SJCRH30 (cell line): Measurements from ENCODE around the gene BCL2L12. TPM values are rescaled to one million over a fixed set of nuclear protein-coding genes. Genes with fewer than 3 reads are reported as not detected.
"Not testable (repeated sequence)": the region's sequence is repeated elsewhere in the genome, so short reads cannot be mapped to it uniquely, and the experiment has no call there.

Experiments used
- DNase-seq, 2 experiments: peaks; one replicate each; pipeline ENCODE4 v3.0.0-alpha.2; 2015 to 2020
- H3K27ac ChIP-seq: fragments of 250-450 bp; sonication (Bioruptor Pico); 2 replicates; pipeline ENCODE4 v1.5.1; 2020; ENCODE audit warnings: mild to moderate bottlenecking, moderate library complexity
- H3K27me3 ChIP-seq: fragments of 250-450 bp; sonication (Bioruptor Pico); 2 replicates; pipeline ENCODE4 v1.5.1; 2020; ENCODE audit warnings: mild to moderate bottlenecking, moderate library complexity
- H3K36me3 ChIP-seq: fragments of 250-450 bp; sonication (Bioruptor Pico); 2 replicates; pipeline ENCODE4 v1.5.1; 2020; ENCODE audit warnings: mild to moderate bottlenecking, moderate library complexity
- H3K4me1 ChIP-seq: fragments of 250-450 bp; sonication (Bioruptor Pico); 2 replicates; pipeline ENCODE4 v1.5.1; 2020; ENCODE audit warnings: mild to moderate bottlenecking, moderate library complexity
- H3K4me3 ChIP-seq: fragments of 250-450 bp; sonication (Bioruptor Pico); 2 replicates; pipeline ENCODE4 v1.5.1; 2020; ENCODE audit warnings: mild to moderate bottlenecking, moderate library complexity
- H3K9me3 ChIP-seq: fragments of 250-450 bp; sonication (Bioruptor Pico); replicated peaks from 2 replicates; pipeline ENCODE4 v1.5.1; 2020; ENCODE audit warnings: mild to moderate bottlenecking, moderate library complexity
- total RNA-seq: library from RNA; depleted of rRNA; stranded (reverse); fragments of >200 nt; shearing (Covaris generic); gene quantifications from 2 replicates; pipeline ENCODE4 v1.2.3, GENCODE V29; 2014; rRNA removed

The BCL2L12 gene, protein sequence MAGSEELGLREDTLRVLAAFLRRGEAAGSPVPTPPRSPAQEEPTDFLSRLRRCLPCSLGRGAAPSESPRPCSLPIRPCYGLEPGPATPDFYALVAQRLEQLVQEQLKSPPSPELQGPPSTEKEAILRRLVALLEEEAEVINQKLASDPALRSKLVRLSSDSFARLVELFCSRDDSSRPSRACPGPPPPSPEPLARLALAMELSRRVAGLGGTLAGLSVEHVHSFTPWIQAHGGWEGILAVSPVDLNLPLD
- 45.2 and 61.7 TPM in 2 replicates for total RNA-seq

DNA sequence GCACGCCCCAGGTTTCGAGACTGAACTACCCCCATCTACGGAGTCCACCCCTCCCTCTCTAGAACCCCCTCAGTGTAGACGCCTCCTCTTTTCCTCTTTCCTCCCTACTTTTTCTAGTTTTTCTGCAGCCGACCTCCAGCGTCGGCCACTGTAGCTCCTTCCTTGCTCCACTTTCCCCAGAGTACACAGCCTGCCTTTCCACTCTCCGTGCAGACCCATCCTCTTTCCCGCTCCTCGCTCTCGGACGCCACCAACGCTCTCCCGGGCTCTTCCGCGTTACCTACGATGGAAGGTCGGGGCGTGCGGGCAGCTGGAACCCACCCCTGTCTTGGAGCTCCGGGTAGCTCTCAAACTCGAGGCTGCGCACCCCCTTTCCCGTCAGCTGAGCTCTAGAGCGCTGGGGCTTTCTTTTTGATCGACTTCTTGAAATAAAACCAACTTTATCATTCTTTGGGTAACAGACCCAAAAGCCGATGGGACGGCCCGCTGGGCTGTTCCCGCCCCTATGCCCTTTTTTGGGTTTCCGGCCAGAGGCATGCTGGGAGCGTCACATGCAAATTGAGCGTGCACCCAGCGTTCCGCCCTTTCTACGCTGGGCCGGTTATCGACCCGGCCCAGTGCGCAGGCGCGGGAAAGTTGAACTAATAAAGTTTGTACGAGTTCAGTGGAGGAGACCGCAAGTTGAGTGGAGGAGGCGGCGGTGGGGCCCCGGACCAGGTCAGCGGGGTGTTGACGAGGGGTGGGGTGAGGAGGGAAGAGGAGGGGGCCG lies at the start of gene BCL2L12, which contains the start of gene IRF3:
Gene BCL2L12 (plus strand): TSS at position 583 of the 769 bp plus-strand sequence. CDS start 760 bp downstream, outside the sequence.
Gene IRF3 (minus strand): TSS at position 507 of the 769 bp plus-strand sequence. CDS start 1,019 bp downstream, outside the sequence.
- Histone ChIP-seq H3K36me3 (peaks cover 9% of the 10 kb centered on the region), H3K4me3 (peak within 1 kb of the TSS; percentile 70), H3K27ac (peak within 1 kb of the TSS; percentile 26; the same call in 1 of the 2 replicates), H3K9me3 (no peaks in the 10 kb centered on the region), H3K27me3 (no peaks in the 10 kb centered on the region), H3K4me1 (0 out of 2 replicates have a peak, but pooled peaks cover 3% of the 10 kb centered on the region)
- peak; percentile 96 to 97 for DNase-seq

DNA sequence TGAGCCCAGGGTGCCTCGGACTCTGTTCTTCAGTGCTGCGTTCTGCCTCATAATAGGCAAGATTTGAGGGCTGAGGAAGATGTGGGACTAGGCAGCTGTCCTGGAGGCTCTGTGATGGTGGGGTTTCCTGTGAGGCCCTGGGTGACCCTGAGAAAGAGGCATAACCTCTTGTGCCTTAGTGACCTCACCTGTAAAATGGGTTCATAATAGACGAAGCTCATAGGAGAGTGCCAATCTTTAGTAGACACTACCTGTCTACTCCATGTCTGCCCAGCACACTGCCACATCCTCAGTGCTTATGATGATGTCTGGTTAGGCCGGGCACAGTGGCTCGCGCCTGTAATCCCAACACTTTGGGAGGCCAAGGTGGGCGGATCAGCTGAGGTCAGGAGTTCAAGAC lies 49.2 kb upstream of the BCL2L12 start:
- peaks cover 44% of the 10 kb centered on the region for H3K36me3 ChIP-seq
- no peak overlapping the region for H3K4me3 ChIP-seq
- no peak for DNase-seq
- H3K27ac ChIP-seq: no peak overlapping the region
- no peaks in the 10 kb centered on the region for H3K9me3 ChIP-seq
- H3K4me1 ChIP-seq: 0 out of 2 replicates have a peak, but pooled peaks cover 3% of the 10 kb centered on the region
- H3K27me3 ChIP-seq: no peaks in the 10 kb centered on the region

DNA sequence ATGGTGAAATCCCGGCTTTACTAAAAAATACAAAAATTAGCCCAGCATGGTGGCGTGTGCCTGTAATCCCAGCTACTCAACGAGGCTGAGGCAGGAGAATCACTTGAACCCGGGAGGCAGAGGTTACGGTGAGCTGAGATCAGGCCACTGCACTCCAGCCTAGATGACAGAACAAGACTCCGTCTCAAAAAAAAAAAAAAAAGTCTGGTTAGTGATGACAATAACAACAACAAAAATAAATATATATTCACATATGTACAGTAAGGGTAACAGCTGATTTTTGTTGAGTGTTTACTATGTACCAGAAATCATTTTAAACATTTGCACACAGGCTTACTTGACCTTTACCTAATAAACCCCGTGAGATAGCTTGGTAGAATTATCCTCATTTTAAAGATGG lies 48.8 kb upstream of the BCL2L12 start:
- no peak for DNase-seq
- H3K4me1 ChIP-seq: 0 out of 2 replicates have a peak, but pooled peaks cover 3% of the 10 kb centered on the region

DNA sequence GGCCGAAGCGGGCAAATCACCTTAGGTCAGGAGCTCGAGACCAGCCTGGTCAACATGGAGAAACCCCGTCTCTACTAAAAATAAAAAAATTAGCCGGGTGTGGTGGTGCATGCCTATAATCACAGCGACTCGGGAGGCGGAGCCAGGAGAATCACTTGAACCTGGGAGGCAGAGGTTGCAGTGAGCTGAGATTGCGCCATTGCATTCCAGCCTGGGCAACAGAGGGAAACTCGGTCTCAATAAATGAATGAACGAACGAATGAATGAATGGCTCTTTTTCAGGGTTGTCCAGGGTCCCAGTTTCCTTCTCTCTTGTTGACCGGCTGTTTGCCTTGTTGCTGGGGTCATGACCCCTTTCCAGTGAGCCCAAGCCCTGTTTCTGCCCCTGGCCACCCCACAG lies 47.9 kb upstream of the BCL2L12 start:
- H3K27ac ChIP-seq, H3K9me3 ChIP-seq, DNase-seq, H3K4me1 ChIP-seq, H3K4me3 ChIP-seq, H3K27me3 ChIP-seq: not testable (repeated sequence)
- H3K36me3 ChIP-seq: peaks cover 42% of the 10 kb centered on the region

More for the DNA sequence above, 48.8 kb upstream of the BCL2L12 start:
- Histone ChIP-seq H3K27ac (no peak overlapping the region), H3K27me3 (no peaks in the 10 kb centered on the region), H3K36me3 (peaks cover 44% of the 10 kb centered on the region), H3K9me3 (no peaks in the 10 kb centered on the region), H3K4me3 (no peak overlapping the region)

DNA sequence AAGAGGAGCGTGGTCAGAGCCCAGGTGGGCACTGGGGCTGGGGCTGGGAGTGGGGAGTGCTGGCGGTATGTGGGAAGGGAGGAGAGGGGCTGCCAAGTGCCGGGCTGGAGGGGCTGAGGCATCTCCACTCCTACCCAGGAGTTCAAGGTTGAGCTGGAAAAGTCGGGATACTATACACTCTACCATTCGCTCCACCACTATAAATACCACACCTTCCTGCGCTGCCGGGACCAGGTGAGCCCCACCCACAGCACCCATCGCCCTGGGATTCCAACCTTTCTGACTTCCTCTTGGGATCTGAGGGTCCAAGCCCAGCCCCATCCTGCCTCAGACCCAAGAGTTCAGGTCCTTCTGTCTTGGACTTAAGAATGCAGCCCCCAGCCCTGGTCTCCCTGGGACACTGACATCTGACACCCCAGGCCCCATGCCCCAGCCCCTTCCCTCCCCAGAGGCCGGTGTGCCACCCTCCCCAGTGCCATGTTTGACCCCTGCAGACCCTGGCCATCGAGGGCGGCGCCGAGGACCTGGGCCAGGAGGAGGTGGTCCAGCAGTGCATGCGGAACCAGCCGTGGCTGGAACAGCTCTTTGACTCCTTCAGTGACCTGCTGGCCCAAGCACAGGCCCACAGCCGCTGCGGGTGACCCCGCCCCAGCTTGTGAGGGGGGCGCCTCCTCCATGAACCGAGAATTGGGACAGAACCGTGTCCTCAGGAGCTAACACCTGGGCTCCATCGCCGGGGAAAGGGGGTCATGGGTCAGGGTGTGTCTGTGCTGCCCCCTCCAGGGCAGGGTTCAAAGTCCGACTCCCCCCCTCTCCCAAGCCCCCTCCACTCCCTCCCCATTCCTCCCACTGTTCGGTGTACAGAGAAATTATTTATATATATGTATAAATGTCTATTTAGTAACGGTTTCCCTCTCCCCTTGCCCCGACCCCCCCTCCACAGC lies 40.5 kb upstream of the BCL2L12 start:
- Histone ChIP-seq H3K36me3 (peaks cover 20% of the 10 kb centered on the region), H3K27ac (no peak overlapping the region), H3K9me3 (no peaks in the 10 kb centered on the region), H3K27me3 (no peaks in the 10 kb centered on the region), H3K4me3 (no peak overlapping the region), H3K4me1 (no peaks in the 10 kb centered on the region)
- no peak for DNase-seq

DNA sequence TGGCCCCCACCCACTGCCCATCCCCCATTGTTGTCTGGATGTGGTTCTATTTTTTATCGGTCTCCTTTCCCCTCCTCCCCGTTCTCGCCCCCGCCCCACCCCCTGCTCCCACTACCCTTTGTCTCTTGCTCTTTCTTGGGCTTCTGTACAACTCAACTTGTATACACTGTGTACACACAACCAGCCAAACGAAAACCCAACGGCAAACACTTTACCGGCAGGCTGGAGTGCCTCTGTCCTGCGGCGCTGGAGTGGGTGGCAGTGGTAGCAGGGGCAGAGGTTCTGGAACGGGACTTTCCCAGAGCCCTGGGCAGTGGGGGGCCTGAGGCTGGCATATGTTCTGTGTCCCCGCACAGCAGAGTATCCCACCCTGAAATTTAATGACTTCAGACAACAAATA lies 39.5 kb upstream of the BCL2L12 start:
- Histone ChIP-seq H3K27me3 (no peaks in the 10 kb centered on the region), H3K9me3 (no peaks in the 10 kb centered on the region), H3K4me1 (no peaks in the 10 kb centered on the region), H3K36me3 (peaks cover 20% of the 10 kb centered on the region), H3K4me3 (no peak overlapping the region), H3K27ac (no peak overlapping the region)
- DNase-seq: no peak

DNA sequence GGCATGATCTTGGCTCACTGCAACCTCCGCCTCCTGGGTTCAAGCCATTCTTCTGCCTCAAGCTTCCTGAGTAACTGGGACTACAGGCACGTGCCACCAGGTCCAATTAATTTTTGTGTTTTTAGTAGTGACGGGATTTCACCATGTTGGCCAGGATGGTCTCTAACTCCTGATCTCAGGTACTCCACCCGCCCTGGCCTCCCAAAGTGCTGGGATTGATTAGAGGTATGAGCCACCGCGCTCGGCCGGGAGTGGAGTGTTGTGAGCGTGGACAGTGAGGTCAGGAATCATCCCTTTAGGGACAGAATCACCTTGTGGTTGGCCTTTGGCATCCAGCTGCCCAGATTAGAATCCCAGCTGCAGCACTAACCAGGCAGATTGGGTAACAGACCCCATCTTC lies 36.1 kb upstream of the BCL2L12 start:
- Histone ChIP-seq H3K9me3 (no peaks in the 10 kb centered on the region), H3K27ac (no peak overlapping the region)

DNA sequence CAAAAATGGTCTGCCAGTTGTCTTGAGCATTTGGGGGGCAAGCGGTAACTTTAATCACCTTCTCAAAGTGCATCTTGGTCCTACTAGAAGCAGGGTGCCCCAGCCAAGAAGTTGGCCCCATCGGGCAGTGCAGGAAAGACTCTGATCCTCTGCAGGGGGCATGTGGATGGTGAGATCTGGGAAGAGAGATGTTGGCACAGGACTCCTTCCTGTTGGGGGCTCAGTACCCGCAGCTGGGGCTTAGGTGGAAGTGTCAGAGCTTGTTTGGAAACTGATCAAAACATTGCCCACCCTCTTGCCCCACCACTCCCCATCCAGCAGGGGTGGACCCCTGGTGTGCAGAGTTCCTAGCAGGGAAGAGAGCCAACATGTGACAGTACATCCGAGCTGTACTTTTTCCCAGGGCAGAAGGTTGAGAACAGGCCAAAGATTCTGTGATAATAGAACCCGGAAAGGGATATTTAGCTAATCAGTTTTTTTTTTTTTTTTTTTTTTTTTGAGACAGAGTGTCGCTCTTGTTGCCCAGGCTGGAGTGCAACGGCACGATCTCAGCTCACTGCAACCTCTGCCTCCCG lies 34.6 kb upstream of the BCL2L12 start:
- H3K4me1 ChIP-seq: peaks cover 5% of the 10 kb centered on the region
- no peak for DNase-seq
- H3K4me3 ChIP-seq: no peak overlapping the region
- peaks cover 13% of the 10 kb centered on the region for H3K36me3 ChIP-seq
- no peaks in the 10 kb centered on the region for H3K27me3 ChIP-seq
- H3K9me3 ChIP-seq: no peaks in the 10 kb centered on the region
- H3K27ac ChIP-seq: no peak overlapping the region

More for the DNA sequence above, 36.1 kb upstream of the BCL2L12 start:
- H3K4me3 ChIP-seq: no peak overlapping the region
- H3K27me3 ChIP-seq: no peaks in the 10 kb centered on the region
- no peaks in the 10 kb centered on the region for H3K4me1 ChIP-seq
- H3K36me3 ChIP-seq: peaks cover 16% of the 10 kb centered on the region
- no peak for DNase-seq

DNA sequence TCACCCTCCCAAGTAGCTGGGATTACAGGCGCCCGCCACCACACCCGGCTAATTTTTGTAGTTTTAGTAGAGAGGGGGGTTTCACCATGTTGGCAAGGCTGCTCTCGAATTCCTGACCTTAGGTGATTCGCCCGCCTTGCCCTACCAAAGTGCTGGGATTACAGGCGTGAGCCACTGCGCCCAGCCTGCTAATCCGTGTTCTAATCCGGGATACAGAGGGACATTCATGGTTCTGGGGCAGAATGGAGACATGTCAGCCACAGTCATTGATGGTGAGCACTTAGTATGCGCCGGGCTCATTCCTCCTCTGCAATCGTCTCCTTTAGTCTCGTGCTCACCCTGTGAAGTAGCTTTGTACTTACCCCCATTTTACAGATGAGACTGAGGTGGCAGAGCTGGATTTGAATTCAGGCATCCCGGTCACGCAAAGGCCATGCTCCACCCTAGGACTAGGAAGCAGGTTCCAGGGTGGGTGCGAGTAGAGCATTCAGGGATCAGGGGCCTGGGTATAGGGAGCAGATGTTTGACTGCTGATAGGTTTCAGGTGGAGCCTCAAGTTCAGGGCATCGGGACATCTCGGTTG lies 34.0 kb upstream of the BCL2L12 start:
- Histone ChIP-seq H3K27ac (no peak overlapping the region), H3K4me1 (peaks cover 5% of the 10 kb centered on the region), H3K36me3 (peaks cover 9% of the 10 kb centered on the region), H3K9me3 (no peaks in the 10 kb centered on the region), H3K27me3 (no peaks in the 10 kb centered on the region), H3K4me3 (no peak overlapping the region)
- DNase-seq: no peak

DNA sequence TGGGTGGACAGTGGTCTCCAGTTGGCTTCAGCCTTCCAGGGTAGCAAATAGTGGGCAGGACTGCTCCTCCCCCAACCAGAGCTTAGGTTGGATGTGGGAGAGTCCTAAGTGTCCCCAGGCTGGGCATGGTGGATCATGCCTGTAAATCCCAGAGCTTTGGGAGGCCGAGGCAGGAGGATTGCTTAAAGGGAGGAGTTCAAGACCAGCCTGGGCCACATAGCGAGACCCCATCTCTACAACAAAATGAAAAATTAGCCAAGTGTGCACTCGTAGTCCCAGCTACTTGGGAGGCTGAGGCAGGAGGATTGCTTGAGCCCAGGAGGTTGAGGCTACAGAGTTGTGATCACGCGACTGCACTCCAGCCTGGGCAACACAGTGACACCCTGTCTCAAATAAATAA lies 33.2 kb upstream of the BCL2L12 start:
- Histone ChIP-seq H3K9me3 (no peaks in the 10 kb centered on the region), H3K36me3 (0 out of 2 replicates have a peak, but pooled peaks cover 2% of the 10 kb centered on the region), H3K27ac (no peak overlapping the region), H3K4me1 (peaks cover 5% of the 10 kb centered on the region), H3K4me3 (no peak overlapping the region), H3K27me3 (no peaks in the 10 kb centered on the region)
- no peak for DNase-seq

DNA sequence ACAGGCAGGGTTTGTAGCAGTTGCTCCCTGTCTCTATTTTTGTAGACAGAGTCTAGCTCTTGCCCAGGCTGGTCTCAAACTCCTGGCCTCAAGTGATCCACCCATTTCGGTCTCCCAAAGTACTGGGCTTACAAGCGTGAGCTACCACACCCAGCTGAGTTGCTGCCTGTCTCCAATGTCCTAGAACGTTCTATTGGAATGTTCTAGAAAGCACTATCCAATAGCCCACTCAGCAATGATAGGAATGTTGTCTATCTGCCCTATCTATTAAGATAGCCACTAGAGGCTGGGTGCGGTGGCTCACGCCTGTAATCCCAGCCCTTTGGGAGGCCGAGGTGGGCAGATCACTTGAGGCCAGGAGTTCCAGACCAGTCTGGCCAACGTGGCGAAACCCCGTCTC lies 32.5 kb upstream of the BCL2L12 start:
- H3K9me3 ChIP-seq, H3K27me3 ChIP-seq, H3K4me3 ChIP-seq, DNase-seq, H3K4me1 ChIP-seq, H3K27ac ChIP-seq, H3K36me3 ChIP-seq: not testable (repeated sequence)

DNA sequence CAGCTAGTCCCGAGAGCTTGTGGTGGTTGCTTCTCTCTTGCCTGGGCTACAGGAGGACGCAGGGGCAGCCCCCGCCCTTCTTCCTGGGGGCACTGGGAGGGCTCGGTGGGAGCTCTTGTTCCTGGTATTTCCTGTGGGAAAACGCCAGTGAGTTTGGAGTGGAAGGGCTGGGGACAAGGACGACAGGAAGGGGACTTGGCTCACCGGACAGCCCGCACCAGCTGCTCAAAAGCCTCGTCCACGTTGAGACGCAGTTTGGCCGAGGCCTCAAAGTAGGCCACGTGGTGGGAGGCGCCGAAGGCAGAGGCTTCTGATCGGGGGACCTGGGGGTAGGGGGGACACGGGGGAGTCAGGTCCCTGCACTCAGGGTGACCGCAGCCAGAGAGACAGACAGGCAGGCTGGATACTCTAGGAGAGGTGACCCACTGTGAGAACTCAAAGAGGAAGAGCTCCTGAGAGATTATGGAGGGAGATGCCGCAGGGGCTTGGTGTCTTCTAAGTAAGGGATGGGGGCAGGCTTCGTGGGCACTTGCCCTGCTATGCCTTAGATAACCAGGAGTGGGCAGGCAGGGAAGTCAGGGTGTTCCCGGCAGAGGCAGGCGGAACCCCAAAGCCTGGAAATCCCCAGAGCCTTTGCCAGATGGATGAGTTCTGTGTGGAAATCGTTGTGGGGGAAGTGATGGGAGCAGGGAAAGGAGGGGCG lies 30.1 kb upstream of the BCL2L12 start:
- H3K27me3 ChIP-seq: no peaks in the 10 kb centered on the region
- H3K36me3 ChIP-seq: no peaks in the 10 kb centered on the region
- H3K4me1 ChIP-seq: peaks cover 11% of the 10 kb centered on the region
- no peaks in the 10 kb centered on the region for H3K9me3 ChIP-seq
- peak; percentile 32 to 58 for DNase-seq
- H3K27ac ChIP-seq: no peak overlapping the region
- H3K4me3 ChIP-seq: no peak overlapping the region

DNA sequence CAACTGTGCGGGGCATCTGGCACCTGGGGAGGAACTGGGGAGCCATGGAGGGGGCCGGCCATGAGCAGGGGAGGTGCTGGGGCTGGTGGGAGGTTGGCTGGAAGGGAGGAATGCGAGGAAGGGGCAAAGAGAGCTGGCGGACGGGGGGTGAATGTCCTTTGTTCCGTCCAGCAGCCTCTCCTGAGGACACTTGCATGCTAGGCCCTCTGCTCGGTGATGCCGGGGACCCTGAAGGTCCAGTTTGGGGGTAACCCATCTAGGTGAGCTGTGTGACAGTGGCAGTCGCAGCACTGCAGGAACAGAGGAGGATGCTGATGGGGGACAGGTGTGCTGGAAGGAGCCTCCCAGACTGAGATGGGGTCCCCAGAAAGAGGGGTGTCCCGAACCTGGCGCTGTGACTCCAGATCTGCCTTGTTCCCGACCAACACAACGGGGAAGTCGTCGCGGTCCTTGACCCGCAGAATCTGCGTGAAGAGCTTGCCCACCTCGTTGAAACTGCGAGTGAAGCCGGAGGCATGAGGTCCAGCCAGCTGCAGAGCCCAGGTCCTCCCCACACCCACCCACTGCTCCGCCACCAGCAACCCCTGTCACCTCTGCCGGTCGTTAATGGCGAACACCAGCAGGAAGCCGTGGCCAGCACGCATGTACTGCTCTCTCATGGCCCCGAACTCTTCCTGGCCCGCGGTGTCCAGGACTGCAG lies 29.4 kb upstream of the BCL2L12 start:
- Histone ChIP-seq H3K27me3 (no peaks in the 10 kb centered on the region), H3K36me3 (no peaks in the 10 kb centered on the region), H3K4me3 (no peak overlapping the region), H3K4me1 (peaks cover 11% of the 10 kb centered on the region), H3K9me3 (no peaks in the 10 kb centered on the region), H3K27ac (no peak overlapping the region)
- DNase-seq: no peak
